ENCODE results near the gene RNF144A. TPM values are rescaled to one million over a fixed set of nuclear protein-coding genes. Genes with fewer than 3 reads are reported as not detected.

RNF144A gene
- total RNA-seq, 1 experiment from 2014 or later, result 13.6 TPM

GRCh38 chr2:6993229-6993640 is 76.0 kb downstream of the RNF144A start:
- H3K27me3 Mint-ChIP-seq (ENCODE audit: low read depth), result no peaks in the 10 kb centered on the region
- ChIA-PET CTCF (no interaction called here), POLR2A (no interaction called here)
- TF ChIP-seq CREB1 (CRISPR knock-in tag; IDR thresholded peaks at IDR 0.05) (no peak), GRHL2 (CRISPR knock-in tag; IDR thresholded peaks at IDR 0.05; ENCODE audit: insufficient replicate concordance, severe bottlenecking) (no peak), AFF4 (CRISPR knock-in tag; IDR thresholded peaks at IDR 0.05; ENCODE audit: borderline replicate concordance) (no peak), TEAD4 (CRISPR knock-in tag; IDR thresholded peaks at IDR 0.05) (no peak), GABPB1 (CRISPR knock-in tag; IDR thresholded peaks at IDR 0.05) (no peak), HMGA2 (CRISPR knock-in tag; IDR thresholded peaks at IDR 0.05) (no peak), HMGXB4 (CRISPR knock-in tag; IDR thresholded peaks at IDR 0.05) (no peak), ERG (CRISPR knock-in tag; IDR thresholded peaks at IDR 0.05) (no peak), MLX (CRISPR knock-in tag; IDR thresholded peaks at IDR 0.05) (no peak), USF2 (CRISPR knock-in tag; IDR thresholded peaks at IDR 0.05) (no peak), ATF1 (CRISPR knock-in tag; IDR thresholded peaks at IDR 0.05) (no peak), AR (CRISPR knock-in tag; IDR thresholded peaks at IDR 0.05) (no peak)
- no peak for ATAC-seq
- H3K36me3 Mint-ChIP-seq, result peaks cover 6% of the 10 kb centered on the region
- no peak for DNase-seq (ENCODE audit: low spot score)
- H3K27ac Mint-ChIP-seq, result no peak overlapping the region
- no peak overlapping the region for H3K4me3 Mint-ChIP-seq
- H3K9me3 Mint-ChIP-seq, result peaks cover 14% of the 10 kb centered on the region
- peaks cover 5% of the 10 kb centered on the region for H3K4me1 Mint-ChIP-seq

- Mint-ChIP-seq H3K36me3 (peaks cover 6% of the 10 kb centered on the region), H3K4me1 (peaks cover 9% of the 10 kb centered on the region), H3K27ac (no peak overlapping the region), H3K9me3 (peaks cover 14% of the 10 kb centered on the region), H3K27me3 (ENCODE audit: low read depth) (no peaks in the 10 kb centered on the region), H3K4me3 (no peak overlapping the region)
- no peak for ATAC-seq
- ChIA-PET POLR2A (no interaction called here), CTCF (no interaction called here)
- no peak for DNase-seq (ENCODE audit: low spot score)
- TF ChIP-seq STAT6 (CRISPR knock-in tag; conservative IDR thresholded peaks at IDR 0.05; ENCODE audit: low read depth), result no peak
- no peak for TF ChIP-seq E2F5 (CRISPR knock-in tag; IDR thresholded peaks at IDR 0.05)
- no peak for TF ChIP-seq CBFB (CRISPR knock-in tag; IDR thresholded peaks at IDR 0.05; ENCODE audit: low read depth)
- no peak for TF ChIP-seq ZNF219 (CRISPR knock-in tag; IDR thresholded peaks at IDR 0.05; ENCODE audit: borderline replicate concordance)
- no peak for TF ChIP-seq PRRX2 (CRISPR knock-in tag; IDR thresholded peaks at IDR 0.05)
- no peak for TF ChIP-seq E2F1 (CRISPR knock-in tag; IDR thresholded peaks at IDR 0.05)
- no peak for TF ChIP-seq ELF4 (CRISPR knock-in tag; IDR thresholded peaks at IDR 0.05; ENCODE audit: low read depth)
Measured at GRCh38 chr2:6993936-6994335, 76.7 kb downstream of the RNF144A start.
